SU-DHL-6 (cell line): ENCODE measurements around the gene POMGNT2.

Experiments
- H2AFZ ChIP-seq: fragments of 200-600 bp; sonication (generic); 2 replicates; pipeline ENCODE4 v1.6.1; 2014; ENCODE audit warnings: low read depth, mild to moderate bottlenecking, moderate library complexity, mixed read lengths, antibody characterized with exemption, low read length; ENCODE audit not compliant: severe bottlenecking
- H3F3A ChIP-seq: fragments of 200-600 bp; shearing (Covaris generic); 2 replicates; pipeline ENCODE4 v1.6.0; 2016; ENCODE audit warnings: antibody characterized with exemption, mild to moderate bottlenecking; ENCODE audit not compliant: insufficient read depth
- H3K27ac ChIP-seq: fragments of 200-600 bp; sonication (generic); 2 replicates; pipeline ENCODE4 v1.5.1; 2016; ENCODE audit warnings: low read depth, mild to moderate bottlenecking, low read length, moderate library complexity, mixed read lengths
- H3K27me3 ChIP-seq: fragments of 200-600 bp; sonication (generic), shearing (Covaris generic); 2 replicates; pipeline ENCODE4 v1.6.0; 2014; ENCODE audit warnings: mild to moderate bottlenecking, low read length
- H3K36me3 ChIP-seq: fragments of 200-600 bp; sonication (generic); 2 replicates; pipeline ENCODE4 v1.6.1; 2014; ENCODE audit warnings: mild to moderate bottlenecking, low read length, mixed read lengths
- H3K4me2 ChIP-seq: fragments of 300-600, 200-600 bp; shearing (Covaris generic), sonication (generic); 2 replicates; pipeline ENCODE4 v1.6.0; 2014; ENCODE audit warnings: low read length, low read depth, mild to moderate bottlenecking; ENCODE audit not compliant: poor library complexity, severe bottlenecking
- H3K4me3 ChIP-seq: fragments of 200-600 bp; sonication (generic); 2 replicates; pipeline ENCODE4 v1.5.1; 2014; ENCODE audit warnings: antibody characterized with exemption, low read length, mild to moderate bottlenecking, mixed read lengths; ENCODE audit not compliant: insufficient read depth, poor library complexity, severe bottlenecking
- H3K79me2 ChIP-seq: fragments of 200-600 bp; sonication (generic); 2 replicates; pipeline ENCODE4 v1.6.1; 2014; ENCODE audit warnings: mild to moderate bottlenecking, low read length, moderate library complexity; ENCODE audit not compliant: insufficient read depth
- H3K9ac ChIP-seq: fragments of 200-600 bp; sonication (generic); 2 replicates; pipeline ENCODE4 v1.7.0; 2014; ENCODE audit warnings: mild to moderate bottlenecking, low read length
- H3K9me2 ChIP-seq: fragments of 200-600 bp; sonication (generic); replicated peaks from 2 replicates; pipeline ENCODE4 v1.6.1; 2014; ENCODE audit warnings: low read length; ENCODE audit not compliant: insufficient read depth
- H3K9me3 ChIP-seq: fragments of 200-600 bp; sonication (generic); 2 replicates; pipeline ENCODE4 v1.6.1; 2014; ENCODE audit warnings: low read length, mixed read lengths; ENCODE audit not compliant: insufficient read depth
- H4K20me1 ChIP-seq: fragments of 200-600 bp; sonication (generic); 2 replicates; pipeline ENCODE4 v1.6.1; 2014; ENCODE audit warnings: low read depth, mild to moderate bottlenecking, antibody characterized with exemption, low read length, moderate library complexity, mixed read lengths
- CTCF ChIP-seq: fragments of 200-600 bp; sonication (generic); IDR thresholded peaks from one replicate; pipeline ENCODE4 v1.5.1; 2017; ENCODE audit warnings: antibody characterized with exemption, mild to moderate bottlenecking, low read length, moderate library complexity; ENCODE audit not compliant: insufficient read depth, poor library complexity, severe bottlenecking
- EZH2phosphoT487 ChIP-seq: fragments of 200-600 bp; sonication (generic), shearing (Covaris generic); conservative IDR thresholded peaks from 2 replicates; pipeline ENCODE4 v1.6.1; 2018; ENCODE audit warnings: mild to moderate bottlenecking, antibody characterized with exemption, low read length, moderate library complexity, mixed read lengths

Gene POMGNT2

GRCh38 chr3:43113671-43114070 is 7.8 kb upstream of the POMGNT2 start:
- Histone ChIP-seq H3F3A (no peaks in the 10 kb centered on the region), H3K4me3 (no peak overlapping the region), H4K20me1 (no peaks in the 10 kb centered on the region), H3K9me2 (no peaks in the 10 kb centered on the region), H3K4me2 (no peak overlapping the region), H3K27me3 (no peaks in the 10 kb centered on the region), H3K27ac (no peak overlapping the region), H3K9me3 (no peaks in the 10 kb centered on the region), H3K79me2 (no peaks in the 10 kb centered on the region), H2AFZ (no peak overlapping the region), H3K9ac (no peak overlapping the region), H3K36me3 (no peaks in the 10 kb centered on the region)
- TF ChIP-seq EZH2phosphoT487 (no peak), CTCF (no peak)

DNA sequence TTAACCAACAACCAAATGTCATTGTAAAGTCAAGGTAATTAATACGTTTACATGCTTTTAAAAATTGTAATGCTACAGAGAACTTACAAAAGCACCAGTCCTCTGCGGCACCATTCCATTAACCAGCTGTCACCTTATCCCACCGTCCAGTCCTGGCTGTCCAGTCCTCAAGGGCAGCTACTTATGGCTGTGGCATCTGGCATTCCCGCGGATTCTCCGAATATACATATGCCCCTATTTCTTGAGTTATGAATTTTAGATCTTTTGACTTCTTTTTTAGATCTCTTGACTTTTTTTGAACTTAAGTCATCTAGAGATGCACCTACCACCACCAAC is 382 bp upstream of the POMGNT2 start:
- H4K20me1 ChIP-seq: no peaks in the 10 kb centered on the region
- no peak overlapping the region for H3K27ac ChIP-seq
- H3K4me3 ChIP-seq: no peak overlapping the region
- H2AFZ ChIP-seq: no peak overlapping the region
- no peaks in the 10 kb centered on the region for H3K9me3 ChIP-seq
- H3K9ac ChIP-seq: no peak overlapping the region
- no peaks in the 10 kb centered on the region for H3F3A ChIP-seq
- H3K79me2 ChIP-seq: no peaks in the 10 kb centered on the region
- no peak overlapping the region for H3K4me2 ChIP-seq
- no peaks in the 10 kb centered on the region for H3K27me3 ChIP-seq
- H3K9me2 ChIP-seq: no peaks in the 10 kb centered on the region
- no peaks in the 10 kb centered on the region for H3K36me3 ChIP-seq
- TF ChIP-seq EZH2phosphoT487: no peak
- TF ChIP-seq CTCF: no peak

- Histone ChIP-seq H3K4me2 (no peak overlapping the region), H3K79me2 (no peaks in the 10 kb centered on the region), H3K4me3 (no peak overlapping the region), H2AFZ (no peak overlapping the region), H3K9me2 (no peaks in the 10 kb centered on the region), H3K27me3 (no peaks in the 10 kb centered on the region), H3K9me3 (no peaks in the 10 kb centered on the region), H3K27ac (no peak overlapping the region), H3F3A (no peaks in the 10 kb centered on the region), H3K36me3 (no peaks in the 10 kb centered on the region), H3K9ac (no peak overlapping the region), H4K20me1 (no peaks in the 10 kb centered on the region)
- TF ChIP-seq EZH2phosphoT487 (no peak), CTCF (no peak)
These were observed 951 bp downstream of the POMGNT2 start for GRCh38 chr3:43104660-43105595.
